ENCODE data around the gene APOA4.

APOA4 gene

DNA sequence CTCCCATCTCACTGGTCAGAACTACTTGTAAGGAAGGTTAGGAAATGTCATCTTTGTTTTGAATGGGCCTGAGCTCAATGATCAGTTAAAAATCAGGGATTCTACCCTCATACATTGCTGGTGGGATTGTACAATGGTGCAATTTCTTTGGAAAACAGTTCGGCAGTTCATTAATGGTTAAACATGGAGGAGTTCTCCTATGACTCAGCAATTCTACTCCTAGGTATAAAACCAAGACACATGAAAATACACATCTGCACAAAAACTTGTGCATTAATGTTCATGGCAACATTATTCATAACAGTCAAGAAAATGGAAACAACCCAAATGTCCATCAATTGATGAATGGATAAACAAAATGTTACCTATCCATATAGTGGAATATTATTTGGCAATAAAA lies 26.6 kb downstream of the APOA4 start:
- no peak for DNase-seq

DNA sequence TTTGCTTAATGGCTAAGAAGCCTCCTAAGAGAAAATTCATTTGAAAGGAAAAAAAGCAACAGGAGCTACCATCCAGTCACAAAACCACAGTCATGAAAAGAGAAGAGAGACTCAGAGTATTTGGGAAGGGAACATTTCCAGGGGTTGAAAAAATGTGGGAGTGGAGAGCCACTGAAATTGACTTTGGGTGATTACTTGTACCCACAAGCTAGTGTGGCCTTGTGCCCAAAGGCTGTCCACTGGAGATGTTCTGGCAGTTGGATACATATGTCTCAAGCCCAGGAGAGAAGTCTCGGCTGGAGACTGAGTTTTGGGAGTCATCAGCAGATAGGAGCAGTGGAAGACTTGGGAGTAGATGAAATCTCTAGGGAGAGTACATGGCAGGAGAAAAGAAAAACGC lies 28.3 kb downstream of the APOA4 start:
- DNase-seq: no peak

DNA sequence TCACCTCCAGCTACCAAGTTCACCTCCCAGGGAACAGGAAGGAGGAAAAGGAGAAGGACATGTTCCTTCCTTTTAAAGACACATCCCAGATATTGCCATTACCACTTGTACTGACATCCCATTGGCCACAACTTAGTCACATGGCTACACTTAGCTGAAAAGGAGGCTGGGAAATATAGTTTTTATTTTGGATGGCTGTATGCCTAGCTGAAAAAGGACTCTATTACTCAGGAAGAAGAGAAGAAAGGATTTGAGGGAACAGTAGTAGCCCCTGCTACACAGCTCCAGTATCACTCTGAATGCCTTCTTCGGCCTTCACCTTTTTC lies 29.4 kb downstream of the APOA4 start:
- DNase-seq: no peak

DNA sequence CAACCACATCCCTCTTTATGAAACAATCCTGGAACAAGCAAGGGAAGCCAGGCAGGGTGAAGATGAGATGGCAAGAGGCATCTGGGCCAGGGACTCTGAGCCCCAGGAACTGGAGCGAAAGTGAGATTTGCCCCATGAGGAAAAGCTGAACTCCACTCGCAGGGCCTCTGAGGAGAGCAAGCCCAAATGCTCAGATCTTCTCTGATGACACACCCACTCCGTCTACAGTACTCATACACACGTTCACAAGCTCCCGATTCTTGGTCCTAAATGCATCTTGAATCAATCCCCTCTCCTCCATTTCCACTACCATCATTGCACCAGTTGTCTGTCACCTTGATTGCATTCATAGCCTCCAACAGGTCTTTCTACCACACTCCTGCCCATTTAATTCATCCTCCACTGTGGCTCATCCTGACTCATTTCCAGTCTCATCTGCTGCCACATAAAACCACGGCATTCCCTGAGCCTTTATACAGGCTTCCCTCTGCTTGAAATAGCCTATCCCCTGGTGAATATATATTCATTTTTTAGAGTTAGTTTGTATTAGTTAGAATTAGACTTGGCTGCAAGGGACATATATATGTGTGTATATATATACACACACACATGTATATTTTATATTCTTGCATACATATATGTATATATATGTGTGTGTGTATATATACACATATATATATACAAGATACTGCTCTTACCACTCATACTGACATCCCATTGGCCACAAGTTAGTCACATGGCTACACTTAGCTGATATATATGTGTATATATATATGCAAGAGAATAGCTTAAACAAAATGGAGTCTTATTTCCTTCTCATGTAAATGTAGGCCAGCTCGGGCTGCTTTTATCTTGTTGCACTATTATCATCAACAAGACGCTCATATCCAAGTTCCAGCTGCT lies 30.0 kb downstream of the APOA4 start:
- no peak for DNase-seq

DNA sequence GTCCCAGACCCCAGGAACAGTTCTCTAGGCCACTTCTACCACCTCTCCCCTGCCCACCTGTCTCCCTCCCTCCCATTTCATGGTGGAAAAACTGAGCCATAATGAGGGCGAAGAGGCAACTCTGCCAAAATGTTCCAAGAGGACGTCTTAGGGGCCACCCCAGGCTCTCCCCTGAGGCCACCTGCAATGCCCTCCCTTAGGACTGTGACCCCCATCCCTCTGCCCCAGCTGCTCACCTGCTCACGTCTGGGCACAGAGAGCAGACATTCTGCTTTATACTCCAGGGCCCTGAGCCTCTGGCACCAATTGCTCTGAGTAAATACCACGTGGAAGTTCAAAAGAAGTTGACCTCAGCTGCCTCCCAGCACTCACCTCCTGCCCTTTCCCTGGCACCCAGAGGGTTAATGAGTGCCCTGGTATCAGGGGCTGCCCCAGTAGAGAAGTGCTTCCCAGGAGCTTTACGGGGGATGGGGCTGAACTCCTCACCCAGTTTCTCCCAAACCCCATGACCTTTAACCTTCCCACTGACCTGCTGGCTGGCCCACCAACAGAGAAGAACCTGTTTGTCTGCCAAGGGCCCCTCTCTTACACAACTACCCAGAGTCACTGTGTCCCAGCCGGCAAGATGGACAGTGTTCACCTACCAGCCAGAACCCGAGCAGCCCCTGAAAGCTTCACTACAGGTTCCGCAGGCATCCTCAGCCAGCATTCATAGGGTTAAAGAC lies 30.8 kb downstream of the APOA4 start:
- DNase-seq: no peak

DNA sequence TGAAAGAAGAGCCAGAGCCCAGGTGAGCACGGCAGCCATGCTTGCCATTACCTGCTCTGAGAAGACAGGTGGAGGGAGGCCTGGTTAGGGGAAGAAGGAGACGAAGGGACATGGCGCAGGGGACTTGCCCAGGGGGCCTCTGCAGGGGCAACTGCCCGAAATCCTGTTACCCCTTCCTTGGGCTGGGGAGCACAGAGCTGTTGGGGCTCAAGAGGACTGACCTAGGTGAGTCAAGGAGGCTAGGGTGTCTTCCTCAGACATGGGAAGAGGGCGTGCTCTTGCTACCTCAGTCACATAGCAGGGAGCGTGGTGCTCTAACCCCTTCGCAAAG lies 31.3 kb downstream of the APOA4 start, which contains the start of gene APOA5:
APOA5 (minus strand) TSS at position 67 of the 331 bp plus-strand sequence; CDS start at position 48, 19 bp downstream.
- DNase-seq: no peak

DNA sequence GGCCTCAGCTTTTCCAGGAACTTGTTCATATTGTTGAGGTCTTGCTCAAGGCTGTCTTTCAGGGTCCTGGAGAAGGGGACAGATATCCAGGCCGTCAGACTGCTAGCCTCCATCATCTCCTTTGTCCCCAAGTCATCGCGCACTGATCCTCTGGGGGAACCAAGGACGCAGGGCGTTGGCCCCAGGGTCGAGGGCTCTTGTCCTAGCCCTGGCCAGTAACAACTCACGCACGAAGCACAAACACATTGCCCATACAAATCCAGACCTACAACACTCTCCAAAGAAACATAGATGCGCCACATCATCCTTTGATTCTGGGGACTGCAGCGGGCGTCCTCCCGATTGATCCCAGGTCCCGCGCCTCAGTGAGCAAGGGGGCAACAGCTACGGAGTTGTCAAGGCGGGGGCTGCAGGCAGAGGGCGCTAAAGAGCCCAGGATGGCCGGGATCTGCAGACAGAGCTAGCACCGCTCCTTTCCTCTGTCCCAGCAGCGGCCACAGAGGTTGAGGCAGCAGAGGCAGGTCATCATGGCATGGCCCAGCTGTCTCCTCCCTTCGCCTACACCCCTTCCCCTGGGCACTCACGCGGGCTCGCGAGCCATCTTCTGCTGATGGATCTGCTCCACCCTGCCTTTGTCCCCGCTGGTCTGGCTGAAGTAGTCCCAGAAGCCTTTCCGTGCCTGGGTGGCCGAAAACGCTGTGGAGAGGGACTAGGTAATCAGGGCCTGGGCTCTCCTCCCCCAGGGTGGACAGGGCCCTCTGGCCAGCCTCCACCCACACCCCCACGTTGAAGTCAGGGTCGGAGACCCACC lies 31.9 kb downstream of the APOA4 start:
- peak; percentile 22 for DNase-seq

DNA sequence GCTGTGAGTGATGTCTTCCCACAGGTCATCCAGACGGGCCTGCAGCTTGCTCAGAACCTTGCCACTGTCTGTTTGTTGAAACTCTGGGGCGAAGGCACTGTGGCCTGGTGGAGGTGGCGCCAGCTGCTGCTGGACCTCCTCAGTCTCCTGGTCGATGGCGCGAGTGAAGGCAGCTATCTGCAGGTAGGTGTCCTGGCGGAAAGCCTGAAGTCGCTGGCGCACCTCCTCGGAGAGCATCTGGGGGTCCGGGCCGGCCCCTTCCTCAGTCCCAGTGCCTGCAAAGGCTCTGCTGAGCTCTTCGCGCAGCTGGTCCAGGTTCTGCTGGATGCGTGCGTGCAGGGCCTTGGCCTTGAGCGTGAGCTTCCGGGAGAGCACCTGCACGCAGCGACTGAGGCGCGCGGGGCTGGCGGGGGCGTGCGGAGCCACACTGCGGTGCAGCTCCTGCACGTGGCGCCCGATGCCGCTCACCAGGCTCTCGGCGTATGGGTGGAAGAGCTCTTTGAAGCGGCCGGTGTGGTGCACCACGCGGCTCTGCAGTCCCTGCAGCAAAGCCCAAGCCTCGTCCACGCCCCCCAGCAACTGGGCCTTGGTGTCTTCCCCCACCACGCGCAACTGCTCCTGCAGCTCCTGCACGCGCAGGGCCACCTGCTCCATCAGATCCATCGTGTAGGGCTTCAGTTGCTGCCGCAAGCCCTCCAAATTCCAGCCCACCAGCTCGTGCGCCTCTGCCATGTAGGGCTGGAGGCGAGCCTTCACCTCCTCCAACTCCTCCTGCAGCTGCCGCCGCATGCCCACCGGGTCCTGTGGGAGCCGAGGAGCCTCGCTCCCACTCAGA lies 32.7 kb downstream of the APOA4 start:
- no peak for DNase-seq

DNA sequence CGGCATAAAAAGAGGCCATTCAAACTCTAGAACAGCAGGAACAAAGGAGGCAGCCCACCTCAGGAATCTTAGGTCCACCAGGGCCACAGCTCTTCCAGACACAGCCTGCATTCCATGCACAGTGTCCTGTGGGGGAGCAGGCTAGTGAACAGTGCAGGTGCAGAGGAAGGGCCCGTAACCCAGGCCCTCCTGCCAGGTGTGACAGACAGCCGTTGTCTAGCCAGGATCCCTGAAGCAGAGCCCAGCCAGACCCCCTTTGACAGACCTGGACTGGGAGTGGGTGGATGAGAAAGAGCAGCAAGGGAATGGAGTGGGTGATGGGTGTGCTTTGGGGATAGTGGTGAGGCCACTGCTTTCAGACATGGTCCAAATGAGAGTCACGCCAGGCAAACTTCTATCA lies 34.1 kb downstream of the APOA4 start:
- no peak for DNase-seq

DNA sequence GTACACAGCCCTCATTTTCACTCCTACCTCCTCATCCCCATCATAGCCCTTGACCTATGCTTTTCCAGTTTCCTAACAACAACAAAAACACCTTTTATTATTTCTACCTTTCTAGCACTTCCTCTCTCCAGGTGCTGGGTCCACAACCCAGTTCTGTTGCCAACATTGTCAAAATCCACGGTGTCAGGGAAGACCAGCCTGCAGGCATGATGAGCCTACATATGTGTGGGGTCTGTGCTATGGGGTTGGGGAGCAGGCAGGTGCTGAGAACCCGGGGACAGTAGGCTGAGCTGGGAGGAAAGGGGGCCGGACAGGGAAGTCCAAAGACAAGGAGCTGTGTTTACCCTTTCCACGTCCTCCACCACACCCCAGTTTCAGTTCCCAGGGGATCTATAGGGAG lies 34.6 kb downstream of the APOA4 start:
- no peak for DNase-seq

DNA sequence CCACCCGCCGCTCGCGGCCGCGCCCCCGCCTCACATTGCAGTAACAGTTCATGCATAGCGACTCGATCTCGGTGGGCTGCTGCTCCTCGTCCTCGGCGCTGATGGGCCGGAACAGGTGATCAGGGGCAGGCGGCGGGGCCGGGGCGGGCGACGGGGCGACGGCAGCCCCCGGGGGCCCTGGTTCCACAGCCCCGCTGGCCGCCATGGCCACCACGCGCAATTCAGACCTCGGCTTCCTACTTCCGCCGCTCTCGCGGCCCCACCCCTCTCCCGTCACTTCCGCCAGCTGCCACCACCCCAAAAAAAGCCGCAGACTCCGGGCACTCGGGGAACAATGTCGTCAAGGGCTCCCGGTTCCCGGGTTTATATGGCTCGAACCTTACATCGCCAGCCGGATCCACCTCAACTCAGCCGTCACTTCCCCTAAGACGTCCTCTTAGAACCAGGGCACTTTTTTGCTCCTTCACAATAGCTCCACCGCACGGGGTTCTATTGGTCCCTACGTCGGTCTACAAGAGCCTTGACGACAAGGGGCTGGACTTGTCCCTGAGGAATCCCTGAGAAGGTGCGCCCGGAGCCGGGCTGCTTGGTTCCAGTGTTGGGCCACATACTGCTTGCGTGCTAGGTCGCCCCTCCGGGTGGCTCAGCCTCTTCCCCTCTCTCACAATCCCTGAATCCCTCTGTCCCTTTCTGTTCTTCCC lies 35.2 kb downstream of the APOA4 start, which contains the start of gene ZPR1:
ZPR1 (minus strand) TSS at position 238 of the 701 bp plus-strand sequence; CDS start at position 205, 33 bp downstream.
- peak; percentile 38 for DNase-seq

DNA sequence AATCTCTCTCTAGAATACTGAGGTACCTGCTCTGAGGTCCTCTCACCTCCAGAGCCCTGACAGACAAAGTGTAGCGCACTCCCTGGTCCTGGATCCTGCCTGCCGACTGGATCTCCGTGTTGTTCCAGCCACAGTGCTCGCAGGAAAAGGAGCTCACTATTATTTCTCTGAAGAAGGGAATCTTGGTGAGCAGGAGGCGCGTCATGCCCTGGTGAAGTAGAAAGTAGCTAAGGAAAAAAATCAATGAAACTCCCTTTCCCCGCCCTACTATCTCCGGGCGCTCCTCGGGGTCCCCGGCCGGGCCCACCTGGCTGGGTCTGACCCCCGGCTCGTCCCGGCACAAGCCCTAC lies 35.7 kb downstream of the APOA4 start:
- no peak for DNase-seq

DNA sequence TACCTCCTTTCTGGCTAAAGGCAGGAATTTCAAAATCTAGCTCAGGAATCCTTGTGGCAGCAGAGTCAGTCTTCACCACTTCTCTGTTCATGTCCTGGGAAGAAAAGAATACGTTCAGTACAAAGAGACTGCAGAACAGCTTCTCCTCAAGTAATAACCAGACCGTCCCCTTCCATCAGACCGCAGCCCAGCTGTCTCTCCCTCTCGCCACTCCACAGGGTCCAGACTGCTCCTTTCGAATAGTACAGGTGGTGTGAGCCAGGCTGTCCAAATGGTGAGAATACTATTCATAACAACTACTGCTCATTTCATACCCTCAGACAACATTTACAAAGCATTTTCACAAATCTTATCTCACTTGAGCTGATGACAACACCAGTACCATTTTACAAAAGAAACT lies 36.1 kb downstream of the APOA4 start:
- no peak for DNase-seq

DNA sequence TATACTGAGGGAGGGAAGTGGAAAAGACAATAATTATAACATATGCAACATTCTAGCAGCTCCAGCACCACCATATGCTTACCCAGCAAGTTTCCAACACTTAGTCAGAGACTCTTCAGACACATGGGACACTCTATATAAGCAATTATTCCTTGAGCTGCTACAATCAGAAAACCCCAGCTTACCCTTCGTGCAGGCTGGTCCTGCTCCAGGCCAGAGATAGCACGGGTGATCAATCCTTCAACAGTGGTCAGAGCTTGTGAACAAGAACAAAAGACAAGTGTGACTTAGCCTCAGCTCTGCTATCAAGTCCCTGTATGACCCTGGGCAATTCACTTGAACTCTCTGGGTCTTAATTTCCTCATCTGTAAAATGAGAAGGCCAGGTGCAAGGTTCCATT lies 36.8 kb downstream of the APOA4 start:
- no peak for DNase-seq

DNA sequence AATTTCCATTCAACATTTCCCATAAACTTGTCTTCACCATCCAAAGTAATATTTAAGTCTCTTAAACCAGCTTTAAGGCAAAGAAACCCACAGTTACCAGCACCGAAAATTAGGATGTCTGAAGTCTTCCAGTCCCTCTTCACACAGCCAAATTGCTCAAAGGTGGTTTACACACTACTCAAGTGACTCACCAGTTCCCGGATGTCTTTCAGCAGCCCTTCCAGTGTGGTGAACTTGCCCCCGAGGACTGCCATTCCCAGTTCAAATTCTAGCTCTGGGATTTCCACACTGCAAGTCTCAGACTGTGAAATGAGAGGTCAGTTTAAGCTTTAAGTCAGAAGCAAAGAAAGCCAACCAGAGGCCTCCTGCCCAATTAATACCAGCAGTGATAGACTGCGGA lies 40.4 kb downstream of the APOA4 start:
- DNase-seq: no peak

DNA sequence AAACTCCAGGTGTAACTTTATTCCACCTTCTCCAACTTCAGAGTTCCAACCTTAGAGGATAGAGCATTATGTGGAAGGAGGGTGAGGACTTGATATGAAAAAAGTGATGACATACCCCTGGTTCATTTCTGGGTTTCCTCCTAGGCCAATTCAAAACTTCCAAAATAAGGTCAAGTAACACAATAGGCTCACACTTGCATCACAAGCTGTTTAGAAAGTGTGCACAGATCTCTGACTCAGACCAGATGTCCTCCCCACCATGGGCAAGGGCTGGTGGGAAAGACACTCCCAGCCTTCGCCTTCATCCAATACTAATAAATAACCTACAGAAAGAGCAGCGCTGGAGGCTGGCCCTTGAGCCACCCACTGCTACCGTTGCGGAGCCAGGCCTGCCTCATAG lies 44.5 kb downstream of the APOA4 start:
- DNase-seq: no peak

DNA sequence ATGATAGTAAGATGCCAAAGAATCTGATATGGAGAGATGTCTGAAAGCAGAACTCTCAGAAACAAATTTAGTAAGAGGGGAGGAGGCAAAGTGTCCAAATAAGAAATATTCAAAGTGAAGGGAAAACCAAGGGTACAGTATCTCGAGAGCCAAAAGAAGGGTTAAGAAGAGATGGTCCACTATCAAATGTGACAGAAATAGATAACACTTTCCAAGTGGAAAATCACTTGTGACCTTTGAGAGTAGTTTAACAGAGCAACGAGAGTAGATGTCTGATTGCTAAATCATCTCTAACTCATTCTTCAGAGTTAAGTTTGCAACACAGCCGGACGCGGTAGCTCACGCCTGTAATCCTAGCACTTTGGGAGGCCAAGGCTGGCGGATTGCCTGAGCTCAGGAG lies 46.0 kb downstream of the APOA4 start:
- DNase-seq: no peak

DNA sequence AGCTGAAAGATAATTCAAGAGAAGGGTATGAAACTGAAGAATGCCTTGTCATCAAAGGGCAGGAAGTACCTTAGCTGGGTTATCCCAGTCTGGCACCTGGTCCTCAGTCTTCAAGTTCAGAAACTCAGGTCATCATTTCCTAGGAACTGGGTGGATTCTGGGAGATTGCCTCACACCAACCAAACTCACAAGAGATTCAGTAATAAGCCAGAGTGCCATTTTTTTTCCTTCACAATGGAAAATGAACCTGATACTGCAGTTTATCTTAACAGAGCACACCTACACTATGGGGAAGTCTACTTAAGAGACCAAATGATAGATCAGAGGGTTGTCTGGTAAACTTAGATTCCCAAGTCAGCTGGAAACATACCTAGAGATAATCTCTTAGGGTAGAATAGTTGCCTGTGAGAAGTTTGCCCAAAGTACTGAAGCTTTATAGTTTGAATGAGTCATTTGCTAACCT lies 46.6 kb downstream of the APOA4 start:
- no peak for DNase-seq

DNA sequence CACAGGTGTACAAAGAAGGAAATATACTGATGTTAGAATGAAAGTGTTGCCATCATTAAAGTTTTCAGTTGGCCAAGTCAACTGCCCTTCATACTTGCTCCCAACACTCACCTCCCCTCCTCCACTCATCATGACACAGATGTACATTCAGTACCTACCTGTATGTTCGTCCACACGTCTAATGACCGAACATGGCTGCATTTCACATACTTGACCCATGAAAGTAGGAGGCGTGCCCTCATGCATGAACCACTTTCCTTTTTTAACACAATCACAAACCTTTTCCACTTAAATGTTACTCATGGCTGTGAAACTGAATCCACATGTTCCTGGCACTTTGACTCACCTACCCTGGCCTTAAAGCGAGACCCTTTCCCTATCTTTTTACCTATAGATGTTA lies 47.1 kb downstream of the APOA4 start:
- DNase-seq: no peak

DNA sequence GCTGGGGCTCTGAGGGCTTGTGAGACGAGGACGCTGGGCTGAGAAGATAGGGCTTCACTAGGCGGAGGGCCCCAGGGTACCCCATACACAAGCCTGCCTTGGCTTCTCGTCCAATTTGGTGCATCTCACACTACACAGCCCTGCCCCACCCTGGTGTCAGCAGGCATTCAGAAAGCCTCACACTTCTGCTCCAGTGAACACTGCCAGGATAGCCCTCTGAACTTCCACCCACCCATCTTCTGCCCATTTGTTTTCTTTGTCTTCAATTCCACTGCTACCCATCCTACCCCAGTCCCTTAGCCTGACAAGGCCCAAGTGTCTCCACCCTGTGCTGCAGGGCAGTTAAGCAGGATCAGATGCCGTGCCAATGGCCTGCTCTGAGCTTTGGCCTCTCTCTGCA lies 48.4 kb downstream of the APOA4 start:
- DNase-seq: no peak

DNA sequence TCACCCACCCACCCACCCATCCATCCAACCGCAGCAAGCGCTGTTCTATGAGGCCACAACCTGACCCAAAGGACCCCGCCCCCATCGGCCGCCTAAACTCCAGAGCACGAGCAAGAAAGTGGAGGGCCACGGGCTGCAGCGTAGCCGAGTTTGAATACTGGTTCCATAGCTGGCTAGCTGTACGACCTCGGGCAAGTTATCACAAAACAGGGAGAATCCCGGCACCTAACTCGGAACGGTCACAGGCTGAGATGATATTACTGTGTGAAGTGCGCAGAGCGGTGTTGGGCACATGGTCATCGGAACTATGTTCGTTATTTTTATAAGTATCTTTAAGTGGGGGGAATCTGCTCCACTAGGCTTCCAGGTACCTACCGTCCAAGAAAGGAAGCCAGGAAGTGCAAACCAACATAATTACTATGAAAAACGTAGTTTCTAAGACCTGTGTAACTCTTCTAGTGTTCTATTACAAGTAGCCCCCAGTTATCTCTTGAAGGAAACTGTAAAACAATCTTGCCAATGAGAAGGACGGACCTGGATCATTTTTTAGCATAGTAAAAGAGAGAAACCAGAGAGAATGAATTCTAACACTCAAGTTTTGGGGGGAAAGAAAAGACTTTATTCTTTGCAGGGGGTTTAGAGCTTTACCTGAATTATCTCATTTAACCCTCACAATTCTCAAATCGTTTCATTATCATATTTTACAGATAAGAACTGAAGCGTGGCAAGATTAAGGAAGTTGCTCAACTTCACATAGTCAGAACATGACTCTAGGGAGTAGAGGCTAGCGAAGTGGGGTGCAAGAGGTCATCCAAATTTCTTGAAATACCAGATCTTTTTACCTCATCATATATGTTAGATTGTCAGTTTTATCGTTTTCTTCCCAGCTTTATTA lies 49.7 kb downstream of the APOA4 start:
- DNase-seq: no peak
